GM18511 (cell line): ENCODE measurements around the gene LRRN4CL.

Experiments used
- ATAC-seq: cut with Tn5 transposase; IDR thresholded peaks from one replicate; pipeline ENCODE4 v1.9.1; 2021; ENCODE audit warnings: mild to moderate bottlenecking, moderate library complexity; ENCODE audit not compliant: unreplicated experiment

The LRRN4CL gene

DNA sequence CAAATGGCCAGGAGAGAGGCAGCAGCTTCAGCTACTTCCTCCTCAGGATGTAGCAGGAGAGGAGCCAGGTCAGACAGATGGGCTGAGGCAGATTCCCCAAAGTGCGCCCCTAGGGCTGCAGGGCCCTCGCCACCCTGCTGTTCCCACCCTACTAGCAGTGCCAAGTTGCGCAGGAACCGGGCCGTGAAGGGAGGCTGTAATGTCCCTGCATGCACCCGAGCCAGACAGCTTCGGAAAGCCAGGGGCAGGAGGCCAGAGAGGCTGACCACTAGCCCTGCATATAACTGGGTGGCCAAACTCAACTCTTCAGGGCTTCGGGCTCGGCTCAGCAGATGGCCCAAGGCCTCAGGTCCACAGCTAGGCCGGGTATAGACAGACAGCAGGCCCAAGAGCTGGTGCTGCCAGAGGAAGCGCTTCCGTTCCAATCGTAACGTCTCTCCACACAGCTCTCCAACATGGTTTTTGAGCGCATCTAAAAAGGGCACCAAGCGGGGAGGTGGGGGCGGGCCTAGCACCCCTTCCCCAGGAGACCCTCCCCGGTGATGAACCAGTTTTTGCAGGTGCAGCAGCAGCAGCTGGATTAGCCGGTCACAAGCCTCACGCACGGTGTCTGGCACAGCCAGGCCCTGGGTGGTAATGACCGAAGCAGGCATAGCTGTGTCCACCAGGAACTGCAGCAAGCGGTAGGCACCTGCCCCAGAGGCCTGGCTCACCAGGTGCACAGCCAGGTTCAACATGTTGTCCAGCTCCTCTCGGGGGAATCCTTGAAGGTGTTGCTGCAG, 41.0 kb downstream of the LRRN4CL start:
- no peak for ATAC-seq

DNA sequence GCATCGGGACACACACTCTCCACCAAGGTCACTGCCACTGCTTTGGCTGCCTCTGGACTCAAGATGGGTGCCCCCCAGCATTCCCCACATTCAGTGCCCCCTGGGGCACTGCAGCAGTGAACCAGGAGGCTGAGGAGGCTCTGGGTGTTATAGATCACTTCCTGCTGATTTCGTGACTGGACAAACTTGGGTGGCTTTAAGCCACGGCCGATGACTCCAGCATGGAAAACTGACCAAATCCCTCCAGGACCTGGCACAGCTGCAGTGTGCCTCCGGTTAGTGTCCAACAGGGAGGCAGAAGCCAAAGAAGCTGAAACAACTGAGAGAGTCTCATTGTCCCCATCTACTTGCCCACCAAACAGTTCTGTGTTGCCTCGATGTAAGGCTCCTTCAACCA, 41.7 kb downstream of the LRRN4CL start:
- ATAC-seq, result no peak

GRCh38 chr11:62646825-62647608, 42.3 kb downstream of the LRRN4CL start:
- ATAC-seq, result peak; percentile 5

- ATAC-seq, result peak; percentile 95
These were observed 43.1 kb downstream of the LRRN4CL start, which contains the start of gene GANAB for GRCh38 chr11:62645946-62646824. Gene GANAB (minus strand): TSS chr11:62646613. CDS start chr11:62646599, 14 bp downstream.

GRCh38 chr11:62645671-62645945, 43.7 kb downstream of the LRRN4CL start:
- no peak for ATAC-seq

DNA sequence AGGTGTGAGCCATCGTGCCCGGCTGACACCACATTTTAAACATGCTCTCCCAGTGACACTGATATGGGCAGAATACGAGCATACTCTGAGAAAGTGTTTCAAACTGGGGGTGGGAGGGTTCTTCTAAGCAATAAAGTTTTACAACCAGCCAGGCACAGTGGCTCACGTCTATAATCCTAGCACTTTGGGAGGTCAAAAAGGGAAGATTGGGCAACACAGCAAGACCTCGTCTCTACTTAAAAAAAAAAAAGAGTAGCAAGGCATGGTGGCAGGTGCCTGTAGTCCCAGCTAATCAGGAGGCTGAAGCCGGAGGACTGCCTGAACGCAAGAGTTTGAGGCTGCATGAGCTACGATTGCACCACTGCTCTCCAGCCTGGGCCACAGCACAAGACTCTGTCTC, 45.1 kb downstream of the LRRN4CL start:
- ATAC-seq, result no peak
